ENCODE data around the gene BARD1.

GRCh38 chr2:214853906-214854305, 44.4 kb upstream of the BARD1 start:
- TF ChIP-seq CTCF (conservative IDR thresholded peaks at IDR 0.05; ENCODE audit: low read length) (no peak), EZH2phosphoT487 (IDR thresholded peaks at IDR 0.05; ENCODE audit: borderline replicate concordance, low read depth, low read length) (no peak)

All from OCI-LY7 (cell line).